Thyroid gland (tissue), 4 donors: Measurements from ENCODE around the gene RNF215.

Source experiments
- POLR2A ChIP-seq, 2 donors: fragments of 450-650 bp; IDR thresholded peaks; one replicate each; pipeline ENCODE4 v1.6.1; 2017; ENCODE audit warnings: antibody characterized with exemption in 2 of 2, mild to moderate bottlenecking in 2 of 2, moderate library complexity in 1 of 2
- TF ChIP-seq, protein P1 (sequence below), 6 experiments: fragments of 200-600 bp in 3 of 6; fragments of 450-650 bp in 3 of 6; sonication (generic) in 3 of 6; IDR thresholded peaks; one replicate each; pipeline ENCODE4 v1.5.1; 2016 to 2019; ENCODE audit warnings: antibody characterized with exemption in 6 of 6, mild to moderate bottlenecking in 2 of 6, inconsistent platforms in 1 of 6, moderate library complexity in 1 of 6

DNA sequence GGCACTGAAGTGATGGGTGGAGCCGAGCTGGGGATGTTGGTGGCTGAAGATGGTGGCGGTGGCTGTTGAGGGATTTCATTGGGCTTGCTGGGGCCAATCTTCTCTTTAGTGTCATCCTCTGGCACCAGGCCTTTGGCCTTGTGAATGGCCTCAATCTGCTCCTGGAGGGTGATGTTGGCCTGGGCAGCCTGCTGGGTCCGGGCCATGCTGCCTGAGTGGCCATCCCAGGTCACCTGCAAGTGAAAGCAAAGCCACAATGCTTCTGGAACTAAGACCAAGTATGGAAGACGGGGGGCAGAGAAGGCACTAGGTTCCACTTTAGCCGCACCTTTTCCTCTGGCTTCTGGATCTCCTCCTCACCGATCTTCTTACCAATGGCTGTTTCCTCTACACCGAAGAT is 48.4 kb downstream of the RNF215 start:
- TF ChIP-seq, protein P1, sequence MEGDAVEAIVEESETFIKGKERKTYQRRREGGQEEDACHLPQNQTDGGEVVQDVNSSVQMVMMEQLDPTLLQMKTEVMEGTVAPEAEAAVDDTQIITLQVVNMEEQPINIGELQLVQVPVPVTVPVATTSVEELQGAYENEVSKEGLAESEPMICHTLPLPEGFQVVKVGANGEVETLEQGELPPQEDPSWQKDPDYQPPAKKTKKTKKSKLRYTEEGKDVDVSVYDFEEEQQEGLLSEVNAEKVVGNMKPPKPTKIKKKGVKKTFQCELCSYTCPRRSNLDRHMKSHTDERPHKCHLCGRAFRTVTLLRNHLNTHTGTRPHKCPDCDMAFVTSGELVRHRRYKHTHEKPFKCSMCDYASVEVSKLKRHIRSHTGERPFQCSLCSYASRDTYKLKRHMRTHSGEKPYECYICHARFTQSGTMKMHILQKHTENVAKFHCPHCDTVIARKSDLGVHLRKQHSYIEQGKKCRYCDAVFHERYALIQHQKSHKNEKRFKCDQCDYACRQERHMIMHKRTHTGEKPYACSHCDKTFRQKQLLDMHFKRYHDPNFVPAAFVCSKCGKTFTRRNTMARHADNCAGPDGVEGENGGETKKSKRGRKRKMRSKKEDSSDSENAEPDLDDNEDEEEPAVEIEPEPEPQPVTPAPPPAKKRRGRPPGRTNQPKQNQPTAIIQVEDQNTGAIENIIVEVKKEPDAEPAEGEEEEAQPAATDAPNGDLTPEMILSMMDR (IDR thresholded peaks at IDR 0.05), result no peak
- TF ChIP-seq POLR2A (IDR thresholded peaks at IDR 0.05), result no peak
